K562 (cell line): Measurements from ENCODE around the gene ACER3. TPM values are rescaled to one million over a fixed set of nuclear protein-coding genes. Genes with fewer than 3 reads are reported as not detected.

Source experiments
- ATAC-seq: fragments of 200-7000 bp; cut with Tn5 transposase; 3 replicates; pipeline ENCODE4 v1.9.1; 2020; ENCODE audit warnings: moderate library complexity
- BruUV-seq: library from RNA; stranded (reverse); fragments of 400-500 nt; replicated peaks from 2 replicates; lab custom pipeline; 2021; lab: Mats Ljungman, UMichigan
- CTCF ChIA-PET: fragments of 300-600 bp; formaldehyde crosslinking; extraction: SDS; loops from one replicate; lab custom pipeline; 2021; ENCODE audit warnings: low intra/inter-chr PET ratio; lab: Yijun Ruan, JAX
- POLR2A ChIA-PET: fragments of 300-600, 350-650 bp; sonication (Branson Sonifier 250); formaldehyde crosslinking; extraction: SDS; loops from one replicate; lab custom pipeline; 2021; ENCODE audit warnings: antibody characterized with exemption, inconsistent platforms; lab: Yijun Ruan, JAX
- DNase-seq, 4 experiments: peaks; one replicate each; pipeline versions ENCODE4 v3.0.0 to v3.0.0-alpha.2; 2011 to 2018; ENCODE audit warnings: low spot score in 3 of 4, mixed read lengths in 3 of 4; ENCODE audit errors: extremely low read depth in 1 of 4
- FAIRE-seq: peaks from 2 replicates; lab custom pipeline; 2011; peaks lifted over from hg19 to GRCh38; lab: Jason Lieb, UNC
- H2AFZ ChIP-seq: 2 replicates; pipeline ENCODE4 v1.6.0; 2011; ENCODE audit warnings: low read depth, low read length, control low read depth, inconsistent platforms
- H3K27ac ChIP-seq: fragments of 200-600 bp; 3 replicates; pipeline ENCODE4 v1.8.0; 2011; ENCODE audit warnings: low read depth, mild to moderate bottlenecking, control low read depth, inconsistent platforms, low read length, moderate library complexity, mixed read lengths; ENCODE audit errors: extremely low read depth
- H3K27me3 ChIP-seq, 2 experiments: fragments of 300-600 bp in 1 of 2; 2 replicates in 1 of 2; 3 replicates in 1 of 2; pipeline versions ENCODE4 v1.6.0 to v1.8.0; 2011; ENCODE audit warnings: inconsistent platforms in 2 of 2, low read length in 2 of 2, mild to moderate bottlenecking in 1 of 2, mixed read lengths in 1 of 2, moderate library complexity in 1 of 2; ENCODE audit not compliant: control insufficient read depth in 2 of 2, insufficient read depth in 2 of 2
- H3K36me3 ChIP-seq: fragments of 300-600 bp; 3 replicates; pipeline ENCODE4 v1.8.0; 2011; ENCODE audit warnings: mild to moderate bottlenecking, low read length, inconsistent platforms; ENCODE audit not compliant: control insufficient read depth, insufficient read depth
- H3K4me1 ChIP-seq, 2 experiments: fragments of 200-600 bp in 1 of 2; replicated peaks in 1 of 2; 2 replicates in 1 of 2; 3 replicates in 1 of 2; pipeline versions ENCODE4 v1.5.1 to v1.8.0; 2011; ENCODE audit warnings: inconsistent platforms in 2 of 2, low read length in 2 of 2, mild to moderate bottlenecking in 1 of 2, mixed read lengths in 1 of 2, moderate library complexity in 1 of 2; ENCODE audit not compliant: control insufficient read depth in 2 of 2, insufficient read depth in 2 of 2
- H3K4me2 ChIP-seq: 2 replicates; pipeline ENCODE4 v1.6.1; 2011; ENCODE audit warnings: low read length, control low read depth, inconsistent platforms, mixed read lengths; ENCODE audit not compliant: insufficient read depth
- H3K4me3 ChIP-seq: fragments of 200-600 bp; sonication (generic), shearing (Covaris generic); 2 replicates; pipeline ENCODE4 v1.5.1; 2016; ENCODE audit warnings: control low read depth, inconsistent platforms
- H3K79me2 ChIP-seq: fragments of 200-600 bp; 3 replicates; pipeline ENCODE4 v1.8.0; 2011; ENCODE audit warnings: low read length, inconsistent platforms; ENCODE audit not compliant: control insufficient read depth, insufficient read depth
- H3K9ac ChIP-seq, 2 experiments: 2 replicates each; pipeline versions ENCODE4 v1.6.0 to v1.6.1; 2011; ENCODE audit warnings: low read depth in 2 of 2, low read length in 2 of 2, control low read depth in 1 of 2, inconsistent platforms in 1 of 2, mild to moderate bottlenecking in 1 of 2, mixed read lengths in 1 of 2; ENCODE audit not compliant: insufficient read depth in 1 of 2
- H3K9me1 ChIP-seq: one replicate; pipeline ENCODE4 v1.6.0; 2011; ENCODE audit warnings: inconsistent platforms, mild to moderate bottlenecking, low read length, moderate library complexity; ENCODE audit not compliant: control insufficient read depth, insufficient read depth
- H3K9me3 ChIP-seq: replicated peaks from 2 replicates; pipeline ENCODE4 v1.5.1; 2011; ENCODE audit warnings: low read depth, low read length, inconsistent platforms; ENCODE audit not compliant: control insufficient read depth, insufficient read depth
- H4K20me1 ChIP-seq: replicated peaks from 2 replicates; pipeline ENCODE4 v1.6.1; 2011; ENCODE audit warnings: low read length, inconsistent platforms, mixed read lengths; ENCODE audit not compliant: control insufficient read depth, insufficient read depth
- ADNP ChIP-seq: fragments of 200-800 bp; sonication (Bioruptor generic); IDR thresholded peaks from 2 replicates; pipeline ENCODE4 v1.6.1; 2016; ENCODE audit warnings: missing genetic modification characterization, missing compliant biosample characterization
- C11orf30 ChIP-seq: fragments of 450-650 bp; IDR thresholded peaks from 2 replicates; pipeline ENCODE4 v1.6.1; 2016; ENCODE audit warnings: low read depth, mild to moderate bottlenecking
- GABPB1 ChIP-seq: sonication (generic); formaldehyde crosslinking; IDR thresholded peaks from 2 replicates; pipeline ENCODE4 v1.8.0; 2022; ENCODE audit warnings: mild to moderate bottlenecking, missing genetic modification reagents
- PML ChIP-seq: IDR thresholded peaks from 2 replicates; pipeline ENCODE4 v1.6.1; 2012; ENCODE audit warnings: low read length, inconsistent platforms
- STAG1 ChIP-seq: sonication (generic); formaldehyde crosslinking; IDR thresholded peaks from 2 replicates; pipeline ENCODE4 v1.5.0; 2020; ENCODE audit warnings: missing genetic modification reagents, borderline replicate concordance
- ZNF316 ChIP-seq: fragments of 450-650 bp; IDR thresholded peaks from 2 replicates; pipeline ENCODE4 v1.6.1; 2016
- WGBS: fragments of 100-300 bp; shearing (Covaris generic); methylation state at CpG from one replicate; pipeline ENCODE4 v1.1.6; 2016; ENCODE audit warnings: low coverage, mixed read lengths; ENCODE audit not compliant: insufficient coverage; ENCODE audit errors: missing lambda C conversion rate; 5-methylcytosine and 5-hydroxymethylcytosine counted together
- in situ Hi-C: fragments of 300-500 bp; cut with MboI; formaldehyde crosslinking; loops from 4 replicates; pipeline ENCODE4 v1.15.0; 2018; ENCODE audit warnings: inconsistent platforms, mixed read lengths
- intact Hi-C: fragments of 100-400 bp; cut with micrococcal nuclease; formaldehyde crosslinking; loops from 2 replicates; pipeline ENCODE4 v1.14.2; 2022
- polyA plus RNA-seq, 8 experiments: library from polyadenylated mRNA; depleted of rRNA in 4 of 8; stranded (reverse) in 5 of 8; unstranded in 3 of 8; fragments of >200 nt; fragmentation: Nextera tagmentation in 2 of 8; fragmentation: Illumina TruSeq in 1 of 8; extraction: Ambion mirVana in 2 of 8; extraction: Trizol in 1 of 8; gene quantifications; 2 replicates each; pipeline versions ENCODE4 v1.2.1 to v1.2.3, GENCODE V29; 2011 to 2014; ENCODE audit warnings: inconsistent platforms in 1 of 8, missing spikeins in 1 of 8
- total RNA-seq, 7 experiments: library from RNA; depleted of rRNA in 6 of 7; stranded (reverse); fragments of >200 nt in 6 of 7; fragmentation: Illumina TruSeq in 2 of 7; extraction: Trizol in 2 of 7; gene quantifications; 2 replicates each; pipeline versions ENCODE4 v1.2.1 to v1.2.3, GENCODE V29; 2011 to 2021; ENCODE audit warnings: low replicate concordance in 1 of 7
- TF ChIP-seq, protein P1 (sequence below): sonication (generic); formaldehyde crosslinking; IDR thresholded peaks from 2 replicates; pipeline ENCODE4 v1.8.0; 2023; ENCODE audit warnings: missing genetic modification reagents, mild to moderate bottlenecking, borderline replicate concordance
- TF ChIP-seq, protein P2 (sequence below): IDR thresholded peaks from 2 replicates; pipeline ENCODE4 v1.6.1; 2016; ENCODE audit warnings: missing genetic modification characterization, missing compliant biosample characterization

The ACER3 gene
- total and polyA plus RNA-seq, 9 of the 15 experiments (the other 6 are each of a cell fraction or from before 2014, with no cell fraction given): 2.0 to 23.8 (median 9.5) TPM

DNA sequence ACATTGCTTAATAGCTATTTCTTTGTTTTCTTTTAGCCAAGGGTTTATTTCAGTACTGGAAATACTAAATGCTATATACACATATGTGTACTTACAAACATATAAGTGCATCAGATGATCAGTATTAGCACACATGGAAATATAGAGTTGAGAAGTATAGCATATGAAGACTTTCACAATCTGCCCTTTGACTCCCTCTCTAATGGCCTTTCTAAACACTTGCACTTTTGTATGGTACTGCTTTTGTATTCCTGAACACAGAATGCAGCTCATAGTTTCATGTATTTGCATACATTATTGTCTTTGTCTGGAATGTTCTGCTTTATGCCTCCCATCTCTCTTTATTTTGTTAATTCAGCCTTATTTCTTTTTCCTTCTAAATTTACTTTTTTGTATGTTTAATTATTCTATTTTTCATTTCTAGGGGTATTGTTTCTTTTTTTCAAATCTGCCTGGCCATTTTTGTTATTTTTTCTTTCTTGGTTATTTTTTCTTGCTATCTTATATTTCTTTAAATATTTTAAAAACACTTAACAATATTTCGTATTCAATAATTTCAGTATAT is 28.8 kb downstream of the ACER3 start:
- H3K4me2 ChIP-seq: no peak overlapping the region
- H3K36me3 ChIP-seq: no peaks in the 10 kb centered on the region
- in situ Hi-C loops: no loop called here
- peaks cover 8% of the 10 kb centered on the region; the same call in 1 of the 3 replicates for H3K79me2 ChIP-seq
- H3K9me1 ChIP-seq: no peaks in the 10 kb centered on the region
- peak overlapping the region; percentile 17; the same call in 1 of the 3 replicates for H3K27ac ChIP-seq
- no peak overlapping the region for H3K4me3 ChIP-seq
- BruUV-seq: no TSS peak
- H3K9me3 ChIP-seq: no peaks in the 10 kb centered on the region
- DNase-seq (no peak), FAIRE-seq (no peak), ATAC-seq (no peak)
- CTCF ChIA-PET: no interaction called here
- no peak overlapping the region for H2AFZ ChIP-seq
- TF ChIP-seq STAG1 (CRISPR knock-in tag) (no peak), C11orf30 (peak; percentile 58), ZNF316 (peak; percentile 77), GABPB1 (CRISPR knock-in tag) (no peak), ADNP (tag) (no peak), PML (no peak)
- TF ChIP-seq, protein P1, sequence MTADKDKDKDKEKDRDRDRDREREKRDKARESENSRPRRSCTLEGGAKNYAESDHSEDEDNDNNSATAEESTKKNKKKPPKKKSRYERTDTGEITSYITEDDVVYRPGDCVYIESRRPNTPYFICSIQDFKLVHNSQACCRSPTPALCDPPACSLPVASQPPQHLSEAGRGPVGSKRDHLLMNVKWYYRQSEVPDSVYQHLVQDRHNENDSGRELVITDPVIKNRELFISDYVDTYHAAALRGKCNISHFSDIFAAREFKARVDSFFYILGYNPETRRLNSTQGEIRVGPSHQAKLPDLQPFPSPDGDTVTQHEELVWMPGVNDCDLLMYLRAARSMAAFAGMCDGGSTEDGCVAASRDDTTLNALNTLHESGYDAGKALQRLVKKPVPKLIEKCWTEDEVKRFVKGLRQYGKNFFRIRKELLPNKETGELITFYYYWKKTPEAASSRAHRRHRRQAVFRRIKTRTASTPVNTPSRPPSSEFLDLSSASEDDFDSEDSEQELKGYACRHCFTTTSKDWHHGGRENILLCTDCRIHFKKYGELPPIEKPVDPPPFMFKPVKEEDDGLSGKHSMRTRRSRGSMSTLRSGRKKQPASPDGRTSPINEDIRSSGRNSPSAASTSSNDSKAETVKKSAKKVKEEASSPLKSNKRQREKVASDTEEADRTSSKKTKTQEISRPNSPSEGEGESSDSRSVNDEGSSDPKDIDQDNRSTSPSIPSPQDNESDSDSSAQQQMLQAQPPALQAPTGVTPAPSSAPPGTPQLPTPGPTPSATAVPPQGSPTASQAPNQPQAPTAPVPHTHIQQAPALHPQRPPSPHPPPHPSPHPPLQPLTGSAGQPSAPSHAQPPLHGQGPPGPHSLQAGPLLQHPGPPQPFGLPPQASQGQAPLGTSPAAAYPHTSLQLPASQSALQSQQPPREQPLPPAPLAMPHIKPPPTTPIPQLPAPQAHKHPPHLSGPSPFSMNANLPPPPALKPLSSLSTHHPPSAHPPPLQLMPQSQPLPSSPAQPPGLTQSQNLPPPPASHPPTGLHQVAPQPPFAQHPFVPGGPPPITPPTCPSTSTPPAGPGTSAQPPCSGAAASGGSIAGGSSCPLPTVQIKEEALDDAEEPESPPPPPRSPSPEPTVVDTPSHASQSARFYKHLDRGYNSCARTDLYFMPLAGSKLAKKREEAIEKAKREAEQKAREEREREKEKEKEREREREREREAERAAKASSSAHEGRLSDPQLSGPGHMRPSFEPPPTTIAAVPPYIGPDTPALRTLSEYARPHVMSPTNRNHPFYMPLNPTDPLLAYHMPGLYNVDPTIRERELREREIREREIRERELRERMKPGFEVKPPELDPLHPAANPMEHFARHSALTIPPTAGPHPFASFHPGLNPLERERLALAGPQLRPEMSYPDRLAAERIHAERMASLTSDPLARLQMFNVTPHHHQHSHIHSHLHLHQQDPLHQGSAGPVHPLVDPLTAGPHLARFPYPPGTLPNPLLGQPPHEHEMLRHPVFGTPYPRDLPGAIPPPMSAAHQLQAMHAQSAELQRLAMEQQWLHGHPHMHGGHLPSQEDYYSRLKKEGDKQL (CRISPR knock-in tag): no peak
- TF ChIP-seq, protein P2, sequence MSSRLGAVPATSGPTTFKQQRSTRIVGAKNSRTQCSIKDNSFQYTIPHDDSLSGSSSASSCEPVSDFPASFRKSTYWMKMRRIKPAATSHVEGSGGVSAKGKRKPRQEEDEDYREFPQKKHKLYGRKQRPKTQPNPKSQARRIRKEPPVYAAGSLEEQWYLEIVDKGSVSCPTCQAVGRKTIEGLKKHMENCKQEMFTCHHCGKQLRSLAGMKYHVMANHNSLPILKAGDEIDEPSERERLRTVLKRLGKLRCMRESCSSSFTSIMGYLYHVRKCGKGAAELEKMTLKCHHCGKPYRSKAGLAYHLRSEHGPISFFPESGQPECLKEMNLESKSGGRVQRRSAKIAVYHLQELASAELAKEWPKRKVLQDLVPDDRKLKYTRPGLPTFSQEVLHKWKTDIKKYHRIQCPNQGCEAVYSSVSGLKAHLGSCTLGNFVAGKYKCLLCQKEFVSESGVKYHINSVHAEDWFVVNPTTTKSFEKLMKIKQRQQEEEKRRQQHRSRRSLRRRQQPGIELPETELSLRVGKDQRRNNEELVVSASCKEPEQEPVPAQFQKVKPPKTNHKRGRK: 0 out of 2 replicates have a peak, but pooled peaks have one; percentile 37
- no peaks in the 10 kb centered on the region for H4K20me1 ChIP-seq
- no peak overlapping the region; a peak in 1 of 4 replicates for H3K9ac ChIP-seq
- POLR2A ChIA-PET: interaction anchor here (0.9 kb wide), 1 partner anchor 26 kb away, joined by 3 read pairs; no protein-coding TSS in a partner anchor
- 100% methylated on average over 1 of the region's 1 CpG for WGBS
- peaks cover 17 to 40% of the 10 kb centered on the region in 2 experiments for H3K4me1 ChIP-seq
- intact Hi-C loops: no loop called here
- no peaks in the 10 kb centered on the region for H3K27me3 ChIP-seq
